HUDEP-2 (cell line): ENCODE measurements around the gene TAS2R1.

Experiments used
- DNase-seq, 76 experiments: peaks; one replicate each; lab custom pipeline; 2025; ENCODE audit not compliant: unreplicated experiment in 76 of 76; lab: John Stamatoyannopoulos, UW

Gene TAS2R1

GRCh38 chr5:9589049-9589835, 40.9 kb downstream of the TAS2R1 start:
- DNase-seq, result no peak

GRCh38 chr5:9588254-9588653, 41.9 kb downstream of the TAS2R1 start:
- no peak for DNase-seq

- no peak for DNase-seq
These were observed 43.0 kb downstream of the TAS2R1 start for GRCh38 chr5:9587135-9587534.

GRCh38 chr5:9582406-9582805, 47.7 kb downstream of the TAS2R1 start:
- DNase-seq, result no peak
